Fibroblast of skin of back (primary cell): ENCODE results near the gene SRRM1.
"Not testable (repeated sequence)": the region's sequence is repeated elsewhere in the genome, so short reads cannot be mapped to it uniquely, and the experiment has no call there.

Source experiments
- DNase-seq: peaks from one replicate; pipeline ENCODE4 v3.0.0-alpha.2; 2013

The SRRM1 gene

DNA sequence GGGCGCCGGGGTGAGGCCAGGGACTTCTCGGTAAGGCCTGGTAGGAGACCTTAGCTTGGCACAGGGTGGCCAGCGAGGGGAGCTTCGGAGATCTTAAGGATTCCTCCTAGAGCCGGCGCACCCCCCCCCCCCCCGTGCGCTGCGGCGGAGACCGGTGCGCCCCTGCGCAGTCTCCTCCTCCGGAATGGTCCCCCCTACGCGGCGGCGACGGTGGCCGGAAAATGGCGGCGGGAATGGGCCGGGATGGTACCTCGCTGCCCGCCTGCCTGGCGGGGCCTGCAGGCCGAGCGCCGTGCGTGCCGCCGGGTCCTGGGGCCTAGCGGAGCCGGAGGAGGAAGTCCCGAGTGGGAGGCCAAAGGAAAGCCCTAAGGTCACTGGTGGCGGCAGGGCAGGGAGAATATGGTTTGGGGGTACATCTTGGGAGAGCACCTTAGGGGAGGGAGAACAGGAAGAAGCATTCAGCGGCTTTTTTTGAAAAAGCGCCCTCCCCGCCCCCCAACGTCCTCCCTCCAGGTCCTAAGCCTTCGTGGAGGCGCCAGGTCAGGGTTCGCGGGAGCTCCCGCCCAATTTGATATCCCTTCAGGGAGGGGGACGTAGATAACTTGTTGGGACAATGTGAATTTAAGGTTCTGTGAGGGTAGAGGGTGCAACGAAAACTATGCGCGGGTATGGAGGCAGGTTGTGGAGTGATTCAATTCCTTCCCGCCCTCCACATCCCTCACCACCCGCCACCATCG is 429 bp downstream of the SRRM1 start:
- DNase-seq, result no peak

GRCh38 chr1:24644100-24644384 is 940 bp downstream of the SRRM1 start:
- no peak for DNase-seq

- no peak for DNase-seq
Observed at GRCh38 chr1:24648919-24649318, 5.8 kb downstream of the SRRM1 start.

- DNase-seq, result no peak
Observed at GRCh38 chr1:24652382-24652781, 9.3 kb downstream of the SRRM1 start.

DNA sequence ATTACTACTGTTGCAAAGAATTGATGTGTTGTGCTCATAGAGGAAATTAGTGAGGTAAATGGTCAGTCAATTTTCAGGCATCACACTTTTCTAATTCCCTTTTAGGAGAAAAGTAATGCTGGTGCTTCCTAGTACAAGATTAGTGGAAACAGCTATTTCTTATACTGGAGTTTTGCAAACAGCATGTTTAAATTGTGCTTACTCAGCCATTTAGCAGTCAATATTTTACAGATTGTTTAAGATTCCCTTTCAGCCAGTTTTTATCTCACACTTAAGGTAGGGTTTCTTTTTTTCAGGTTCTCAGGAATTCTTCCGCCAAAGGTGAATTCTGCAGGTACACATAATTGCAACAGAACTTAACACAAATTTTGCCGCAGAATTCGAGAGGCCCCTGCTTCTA is 10.9 kb downstream of the SRRM1 start:
- DNase-seq, result no peak

GRCh38 chr1:24656046-24656445 is 12.9 kb downstream of the SRRM1 start:
- DNase-seq, result no peak

- DNase-seq, result no peak
Observed at GRCh38 chr1:24657781-24658180, 14.7 kb downstream of the SRRM1 start.

- DNase-seq, result no peak
Observed at GRCh38 chr1:24659166-24659904, 16.2 kb downstream of the SRRM1 start.

GRCh38 chr1:24659993-24660665 is 17.0 kb downstream of the SRRM1 start:
- DNase-seq, result peak; percentile 36

- no peak for DNase-seq
Observed at GRCh38 chr1:24664507-24665033, 21.5 kb downstream of the SRRM1 start.

DNA sequence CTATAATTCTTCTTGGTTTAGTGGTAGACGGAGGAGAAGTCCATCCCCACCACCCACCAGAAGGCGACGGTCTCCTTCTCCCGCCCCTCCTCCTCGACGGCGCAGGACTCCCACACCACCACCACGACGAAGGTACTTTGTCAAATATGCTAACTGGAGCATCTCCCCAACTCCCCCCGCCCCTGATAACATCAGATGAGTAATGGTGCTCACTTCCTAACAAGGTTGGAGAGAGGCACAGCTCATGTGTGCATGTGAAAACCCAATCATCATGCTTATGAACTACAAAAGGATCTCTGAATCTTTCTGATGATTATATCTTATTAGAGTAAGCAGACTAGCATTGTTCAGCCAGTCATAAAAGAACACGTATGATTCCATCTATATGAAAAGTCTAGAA is 23.7 kb downstream of the SRRM1 start:
- no peak for DNase-seq

- not testable (repeated sequence) for DNase-seq
Observed at GRCh38 chr1:24671372-24671771, 28.3 kb downstream of the SRRM1 start.

DNA sequence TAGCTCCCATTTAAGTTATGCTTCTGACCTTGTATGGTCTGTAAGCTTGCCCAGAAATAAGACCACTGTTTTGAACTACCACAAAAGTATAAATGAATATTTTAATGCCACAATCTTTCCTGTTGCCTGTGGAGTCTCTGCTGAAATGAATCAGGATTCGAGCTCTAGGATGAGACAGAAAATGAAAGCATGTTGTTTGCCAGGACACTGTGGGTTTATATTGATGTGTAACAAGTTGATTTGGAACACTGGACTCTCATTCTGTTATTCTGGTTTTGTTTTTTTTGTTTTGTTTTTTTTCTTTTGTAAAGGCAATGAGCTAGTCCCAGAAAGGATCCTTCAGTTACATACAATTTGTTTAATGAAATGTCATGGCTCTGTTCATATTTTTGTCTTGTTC is 29.6 kb downstream of the SRRM1 start:
- peak; percentile 21 for DNase-seq

DNA sequence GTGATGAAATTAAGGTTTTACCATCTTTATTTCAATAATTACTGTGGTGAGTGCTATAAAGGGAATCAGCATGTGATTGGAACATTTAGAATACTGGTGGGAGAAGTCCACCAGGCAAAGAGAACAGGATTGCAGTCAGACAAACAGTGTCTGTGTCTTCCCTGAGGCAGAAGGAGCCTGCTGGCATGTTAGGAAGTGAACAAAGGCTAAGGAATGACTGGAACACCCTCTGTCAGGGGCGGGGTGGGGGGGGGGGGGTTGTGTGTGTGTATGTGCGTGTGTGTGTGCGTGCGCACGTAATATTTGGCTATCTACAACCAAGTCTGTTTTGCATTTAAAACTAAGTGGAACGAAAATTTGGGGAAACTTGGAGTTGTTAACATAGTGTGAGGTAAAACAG is 30.2 kb downstream of the SRRM1 start:
- peak; percentile 68 for DNase-seq

GRCh38 chr1:24678421-24678820 is 35.3 kb downstream of the SRRM1 start:
- DNase-seq, result not testable (repeated sequence)

GRCh38 chr1:24679725-24680124 is 36.6 kb downstream of the SRRM1 start:
- DNase-seq, result no peak

- peak; percentile 97 for DNase-seq
Observed at GRCh38 chr1:24683713-24684162, 40.6 kb downstream of the SRRM1 start.

- DNase-seq, result no peak
Observed at GRCh38 chr1:24688033-24688432, 44.9 kb downstream of the SRRM1 start.

DNA sequence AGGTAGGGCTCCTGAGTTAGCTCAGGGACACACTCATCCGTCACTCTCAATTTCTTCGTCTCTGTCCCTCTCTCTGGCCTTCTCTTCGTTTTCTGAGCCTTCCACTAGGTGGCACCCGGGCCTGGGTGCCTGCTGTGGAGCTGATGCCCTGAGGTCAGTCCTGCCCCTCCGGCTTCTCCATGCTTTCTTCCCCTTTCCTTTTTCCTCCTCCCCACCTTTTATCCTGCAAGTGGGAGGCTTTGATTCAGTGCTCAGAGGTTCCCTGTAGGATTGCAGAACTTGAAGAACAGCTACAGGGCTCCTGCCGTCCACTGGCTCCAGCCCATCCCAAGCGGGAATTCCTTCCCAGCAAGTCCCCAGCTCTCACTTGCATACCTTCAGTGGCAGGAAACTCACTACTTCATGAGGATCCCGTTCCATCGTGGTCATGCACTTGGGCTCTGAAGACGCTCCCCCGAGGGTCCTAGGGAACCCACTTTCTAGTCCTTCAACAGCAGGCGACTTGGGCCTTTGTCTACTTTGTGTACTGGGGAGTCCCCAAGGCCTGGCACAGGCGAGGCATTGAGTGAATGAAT is 45.6 kb downstream of the SRRM1 start:
- DNase-seq, result peak; percentile 75

DNA sequence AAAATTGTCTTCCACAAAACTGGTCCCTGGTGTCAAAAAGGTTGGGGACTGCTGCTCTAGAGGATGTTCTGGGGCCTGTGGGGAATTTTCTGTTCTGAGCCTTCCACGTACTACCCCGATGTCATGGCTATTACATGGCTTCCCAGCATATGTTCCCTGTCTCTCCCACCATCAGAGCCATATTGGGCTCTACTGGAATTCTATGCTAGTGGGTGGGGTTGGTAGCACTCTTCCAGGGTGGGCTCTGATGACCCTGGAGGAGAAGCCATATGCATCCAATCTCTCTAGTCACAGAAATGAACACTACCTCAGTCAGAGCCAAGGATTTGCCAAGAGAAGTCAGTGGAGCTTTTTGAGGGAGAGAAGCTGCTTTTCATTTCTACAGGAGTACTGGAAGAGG is 47.9 kb downstream of the SRRM1 start:
- DNase-seq, result no peak

DNA sequence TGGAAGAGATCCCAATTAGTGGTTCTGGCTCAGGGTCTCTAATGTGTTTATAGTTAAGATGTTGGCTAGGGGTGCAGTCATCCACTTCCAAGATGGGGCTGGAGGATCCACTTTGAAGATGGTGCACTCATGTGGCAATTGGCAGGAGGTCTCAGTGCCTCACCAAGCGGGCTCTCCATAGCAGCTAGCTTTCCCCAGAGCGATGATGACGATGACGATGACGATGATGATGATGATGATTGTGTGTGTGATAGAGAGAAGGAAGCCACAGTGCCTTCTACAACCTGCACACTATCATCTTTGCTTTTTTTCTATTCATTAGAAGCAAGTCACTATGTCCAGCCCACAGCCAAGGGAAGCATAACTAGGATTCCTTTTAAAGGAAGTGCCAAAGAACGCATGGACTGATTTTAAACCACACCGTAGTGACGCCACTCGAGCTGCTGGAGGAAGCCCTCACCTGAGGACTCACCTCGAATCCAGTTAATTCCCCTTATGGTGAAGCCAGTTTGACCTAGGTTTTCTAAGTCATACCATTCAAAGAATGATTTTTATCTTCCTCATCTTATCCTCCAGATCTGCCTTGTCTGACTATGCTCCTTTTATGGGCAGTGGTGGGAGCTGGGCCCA is 49.4 kb downstream of the SRRM1 start:
- no peak for DNase-seq

- DNase-seq, result no peak
Observed at GRCh38 chr1:24693827-24694379, 50.8 kb downstream of the SRRM1 start.
